Activated T-cell treated with anti-CD3 and anti-CD28 coated beads, Interleukin-2, amount 50 U/mL, for 48 hours (primary cell): ENCODE results near the gene SUMO2.
A peak's percentile ranks its signal among the peaks of the same experiment; 100 is the strongest.
"Not testable (repeated sequence)": the region's sequence is repeated elsewhere in the genome, so short reads cannot be mapped to it uniquely, and the experiment has no call there.

Experiments used
- DNase-seq, 2 experiments: peaks; one replicate each; pipeline ENCODE4 v3.0.0-alpha.2; 2020

Gene SUMO2

GRCh38 chr17:75181608-75182318 lies 996 bp downstream of the SUMO2 start:
- peak; percentile 59 to 60 for DNase-seq

GRCh38 chr17:75181110-75181509 lies 1.6 kb downstream of the SUMO2 start:
- DNase-seq, result no peak

GRCh38 chr17:75178453-75178852 lies 4.3 kb downstream of the SUMO2 start:
- no peak for DNase-seq

GRCh38 chr17:75176625-75177024 lies 6.1 kb downstream of the SUMO2 start:
- DNase-seq, result no peak

- no peak for DNase-seq
Observed at GRCh38 chr17:75174996-75175395, 7.8 kb downstream of the SUMO2 start.

GRCh38 chr17:75173526-75173925 lies 9.2 kb downstream of the SUMO2 start:
- DNase-seq, result no peak

- DNase-seq, result no peak
Observed at GRCh38 chr17:75168998-75169397, 13.8 kb downstream of the SUMO2 start.

- DNase-seq, result not testable (repeated sequence)
Observed at GRCh38 chr17:75164606-75165005, 18.2 kb downstream of the SUMO2 start.

GRCh38 chr17:75163074-75163473 lies 19.7 kb downstream of the SUMO2 start:
- DNase-seq, result no peak

- no peak for DNase-seq
Observed at GRCh38 chr17:75160211-75160610, 22.5 kb downstream of the SUMO2 start.

GRCh38 chr17:75159196-75160031 lies 23.3 kb downstream of the SUMO2 start:
- no peak for DNase-seq

- not testable (repeated sequence) for DNase-seq
Observed at GRCh38 chr17:75158480-75158879, 24.3 kb downstream of the SUMO2 start.

- DNase-seq, result no peak
Observed at GRCh38 chr17:75155191-75155601, 27.6 kb downstream of the SUMO2 start.

- DNase-seq, result peak; percentile 98
Observed at GRCh38 chr17:75154195-75155106, 28.3 kb downstream of the SUMO2 start, which contains the start of gene JPT1. Gene JPT1 (minus strand): TSS chr17:75154512. CDS start chr17:75154397, 115 bp downstream.

GRCh38 chr17:75153780-75154194 lies 29.0 kb downstream of the SUMO2 start:
- peak; percentile 54 to 60 for DNase-seq

GRCh38 chr17:75152922-75153779 lies 29.6 kb downstream of the SUMO2 start:
- peak; percentile 49 to 57 for DNase-seq

GRCh38 chr17:75152523-75152921 lies 30.2 kb downstream of the SUMO2 start:
- no peak for DNase-seq

GRCh38 chr17:75151930-75152329 lies 30.8 kb downstream of the SUMO2 start:
- DNase-seq, result no peak

- no peak for DNase-seq
Observed at GRCh38 chr17:75147878-75148546, 34.7 kb downstream of the SUMO2 start.

- DNase-seq, result no peak
Observed at GRCh38 chr17:75146592-75146991, 36.2 kb downstream of the SUMO2 start.

- DNase-seq, result no peak
Observed at GRCh38 chr17:75144816-75145512, 37.8 kb downstream of the SUMO2 start.
